Fibroblast of lung (primary cell): ENCODE results near the gene PAGR1. TPM values are rescaled to one million over a fixed set of nuclear protein-coding genes. Genes with fewer than 3 reads are reported as not detected.

Experiments used
- DNase-seq, 2 donors: peaks; one replicate each; pipeline versions ENCODE4 v3.0.0 to v3.0.0-alpha.2; 2010; ENCODE audit warnings: low read depth in 2 of 2
- H2AFZ ChIP-seq: 2 replicates; pipeline ENCODE4 v1.5.1; 2012; ENCODE audit warnings: low read length, control low read depth, inconsistent platforms
- H3K27ac ChIP-seq: 2 replicates; pipeline ENCODE4 v1.5.1; 2011; ENCODE audit warnings: low read length, control low read depth; ENCODE audit not compliant: insufficient read depth
- H3K27me3 ChIP-seq: 2 replicates; pipeline ENCODE4 v1.5.1; 2011; ENCODE audit warnings: mild to moderate bottlenecking, low read length; ENCODE audit not compliant: control insufficient read depth, insufficient read depth
- H3K36me3 ChIP-seq: 2 replicates; pipeline ENCODE4 v1.5.1; 2011; ENCODE audit warnings: low read length; ENCODE audit not compliant: control insufficient read depth, insufficient read depth
- H3K4me1 ChIP-seq: 2 replicates; pipeline ENCODE4 v1.5.1; 2011; ENCODE audit warnings: low read length; ENCODE audit not compliant: control insufficient read depth, insufficient read depth; ENCODE audit errors: extremely low read depth
- H3K4me2 ChIP-seq: 2 replicates; pipeline ENCODE4 v1.5.1; 2011; ENCODE audit warnings: low read length, control low read depth; ENCODE audit not compliant: insufficient read depth; ENCODE audit errors: extremely low read depth
- H3K4me3 ChIP-seq, 4 experiments: fragments of 200-600 bp in 1 of 4; sonication (generic) in 1 of 4; replicated peaks in 1 of 4; 2 replicates each; pipeline ENCODE4 v1.5.1; 2011 to 2016; ENCODE audit warnings: low read length in 4 of 4, low read depth in 3 of 4, mild to moderate bottlenecking in 3 of 4, control low read depth in 2 of 4, inconsistent platforms in 1 of 4, mixed read lengths in 1 of 4; ENCODE audit not compliant: insufficient read depth in 1 of 4; ENCODE audit errors: control extremely low read depth in 1 of 4
- H3K79me2 ChIP-seq: 2 replicates; pipeline ENCODE4 v1.5.1; 2012; ENCODE audit warnings: mild to moderate bottlenecking, low read length, inconsistent platforms; ENCODE audit not compliant: control insufficient read depth, insufficient read depth
- H3K9ac ChIP-seq: 2 replicates; pipeline ENCODE4 v1.5.1; 2011; ENCODE audit warnings: mild to moderate bottlenecking, low read length, control low read depth; ENCODE audit not compliant: insufficient read depth
- H3K9me3 ChIP-seq: 2 replicates; pipeline ENCODE4 v1.5.1; 2012; ENCODE audit warnings: low read depth, low read length; ENCODE audit not compliant: control insufficient read depth, insufficient read depth
- H4K20me1 ChIP-seq: 2 replicates; pipeline ENCODE4 v1.5.1; 2011; ENCODE audit warnings: low read length; ENCODE audit not compliant: control insufficient read depth, insufficient read depth; ENCODE audit errors: extremely low read depth
- CTCF ChIP-seq, 2 donors: IDR thresholded peaks in 1 of 2; conservative IDR thresholded peaks in 1 of 2; 1 replicate in 1 of 2; 2 replicates in 1 of 2; pipeline ENCODE4 v1.5.1; 2011 to 2012; ENCODE audit warnings: low read length in 2 of 2, control low read depth in 1 of 2, inconsistent platforms in 1 of 2, low read depth in 1 of 2, mild to moderate bottlenecking in 1 of 2
- EZH2 ChIP-seq: IDR thresholded peaks from 2 replicates; pipeline ENCODE4 v1.5.1; 2012; ENCODE audit warnings: low read length, control low read depth, mild to moderate bottlenecking; ENCODE audit errors: missing control alignments
- polyA plus RNA-seq, 2 donors: library from polyadenylated mRNA; depleted of rRNA in 1 of 2; stranded (reverse) in 1 of 2; unstranded in 1 of 2; fragments of >200 nt; gene quantifications; 2 replicates each; pipeline ENCODE4 v1.2.1, GENCODE V29; 2011 to 2012; ENCODE audit warnings: missing spikeins in 1 of 2
- total RNA-seq: library from RNA; depleted of rRNA; stranded (reverse); fragments of >200 nt; gene quantifications from 2 replicates; pipeline ENCODE4 v1.2.1, GENCODE V29; 2014

Gene PAGR1
- total and polyA plus RNA-seq, 2 donors (not counting 1 experiment from before 2014, with no cell fraction given) = 10.0 to 10.7 TPM

GRCh38 chr16:29858974-29859373 lies 43.0 kb downstream of the PAGR1 start:
- H4K20me1 ChIP-seq = no peaks in the 10 kb centered on the region
- no peak for TF ChIP-seq EZH2
- no peak for TF ChIP-seq CTCF (conservative IDR thresholded peaks at IDR 0.05 in 1 of 2, IDR thresholded peaks at IDR 0.05 in 1 of 2; ENCODE audit: low read depth in 1 of 2, low read length in 2 of 2)

GRCh38 chr16:29860218-29860617 lies 44.3 kb downstream of the PAGR1 start:
- H3K27ac ChIP-seq = no peak overlapping the region
- H3K4me2 ChIP-seq = no peak overlapping the region
- H4K20me1 ChIP-seq = no peaks in the 10 kb centered on the region
- TF ChIP-seq EZH2 (no peak), CTCF (conservative IDR thresholded peaks at IDR 0.05 in 1 of 2, IDR thresholded peaks at IDR 0.05 in 1 of 2; ENCODE audit: low read depth in 1 of 2, low read length in 2 of 2) (no peak)
- no peaks in the 10 kb centered on the region for H3K4me1 ChIP-seq
- H3K9ac ChIP-seq = no peak overlapping the region
- H3K4me3 ChIP-seq = no peak overlapping the region
- no peaks in the 10 kb centered on the region for H3K27me3 ChIP-seq
- peaks cover 9% of the 10 kb centered on the region for H3K36me3 ChIP-seq
- no peak for DNase-seq
- no peak overlapping the region for H2AFZ ChIP-seq
- H3K9me3 ChIP-seq = no peaks in the 10 kb centered on the region
- H3K79me2 ChIP-seq = peaks cover 14% of the 10 kb centered on the region

More at GRCh38 chr16:29858974-29859373, 43.0 kb downstream of the PAGR1 start:
- Histone ChIP-seq H3K9me3 (no peaks in the 10 kb centered on the region), H2AFZ (no peak overlapping the region), H3K9ac (no peak overlapping the region), H3K79me2 (peaks cover 14% of the 10 kb centered on the region), H3K27me3 (no peaks in the 10 kb centered on the region), H3K4me1 (no peaks in the 10 kb centered on the region), H3K4me2 (no peak overlapping the region), H3K27ac (no peak overlapping the region), H3K4me3 (no peak overlapping the region), H3K36me3 (peaks cover 9% of the 10 kb centered on the region)
- DNase-seq = no peak

GRCh38 chr16:29862383-29862883 lies 46.5 kb downstream of the PAGR1 start:
- DNase-seq = no peak
- H3K4me2 ChIP-seq = peak overlapping the region; percentile 94
- no peaks in the 10 kb centered on the region for H4K20me1 ChIP-seq
- H3K4me1 ChIP-seq = no peaks in the 10 kb centered on the region
- H3K27ac ChIP-seq = peak overlapping the region; percentile 96
- TF ChIP-seq EZH2 (no peak), CTCF (conservative IDR thresholded peaks at IDR 0.05 in 1 of 2, IDR thresholded peaks at IDR 0.05 in 1 of 2; ENCODE audit: low read depth in 1 of 2, low read length in 2 of 2) (peak; percentile 6 to 20)
- peak overlapping the region; percentile 57 for H2AFZ ChIP-seq
- H3K79me2 ChIP-seq = peaks cover 14% of the 10 kb centered on the region
- H3K9ac ChIP-seq = peak overlapping the region; percentile 81
- peak overlapping the region; percentile 48 to 92 (median 88) for H3K4me3 ChIP-seq
- H3K27me3 ChIP-seq = no peaks in the 10 kb centered on the region
- H3K9me3 ChIP-seq = no peaks in the 10 kb centered on the region
- H3K36me3 ChIP-seq = peaks cover 9% of the 10 kb centered on the region
